Measurements from ENCODE around the gene CRX.
"Not testable (repeated sequence)": the region's sequence is repeated elsewhere in the genome, so short reads cannot be mapped to it uniquely, and the experiment has no call there.

The CRX gene

DNA sequence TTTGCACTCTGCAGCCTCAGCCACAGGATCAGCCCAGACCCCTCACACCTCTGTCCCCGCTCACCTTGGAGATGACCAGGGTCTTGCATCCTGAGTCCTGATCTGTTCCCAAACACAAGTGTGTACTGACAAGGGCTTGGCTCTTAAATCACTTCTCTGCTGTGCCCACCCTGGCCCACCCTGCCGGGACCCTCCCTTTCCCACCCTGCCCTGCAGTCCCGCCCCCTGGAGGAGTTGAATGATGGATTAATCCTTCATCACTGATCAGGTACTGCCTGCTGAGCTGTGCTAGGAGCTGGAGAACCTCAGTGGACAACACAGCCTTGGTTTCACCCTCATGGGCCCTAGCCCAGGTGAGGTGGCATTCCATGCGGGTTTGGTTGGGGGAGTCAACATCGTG lies 17.3 kb upstream of the CRX start, which contains the start of gene TPRX1:
TSS of gene TPRX1 (minus strand) at position 101 of the 400 bp plus-strand sequence. CDS start at position 89, 12 bp downstream.
- not testable (repeated sequence) for DNase-seq

DNA sequence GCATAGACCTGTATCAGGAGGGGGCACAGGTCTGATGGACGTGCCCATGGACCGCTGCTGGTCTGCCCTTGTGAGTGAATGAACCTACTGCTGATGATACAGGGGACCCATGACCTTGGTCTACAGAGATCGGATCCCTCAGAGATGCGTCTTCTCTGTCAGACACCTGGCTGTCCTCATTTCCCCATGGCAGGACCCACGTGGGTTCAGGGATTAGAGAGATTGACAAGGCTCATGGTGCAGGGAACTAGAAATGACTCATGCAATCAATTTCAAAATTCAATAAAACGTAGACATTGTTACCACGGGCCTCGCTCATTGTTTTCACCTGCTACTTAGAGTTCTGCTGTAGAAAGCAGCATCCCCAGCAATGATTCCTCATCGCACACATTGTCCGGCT lies 16.4 kb upstream of the CRX start:
- no peak for DNase-seq

DNA sequence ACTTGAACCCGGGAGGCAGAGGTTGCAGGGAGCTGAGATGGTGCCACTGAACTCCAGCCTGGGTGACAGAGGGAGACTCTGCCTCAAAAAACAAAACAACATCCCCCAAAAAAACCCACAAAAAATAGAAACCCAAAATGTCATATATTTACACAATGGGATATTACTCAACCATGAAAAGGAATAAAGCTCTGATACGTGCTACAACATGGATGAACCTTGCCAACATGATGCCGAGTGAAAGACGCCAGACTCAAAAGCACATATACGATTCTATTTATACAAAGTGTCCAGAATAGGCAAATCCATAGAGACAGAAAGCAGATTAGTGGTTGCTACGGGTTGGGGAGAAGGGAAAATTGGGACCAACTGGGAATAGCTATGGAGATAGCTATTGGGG lies 15.3 kb upstream of the CRX start:
- DNase-seq, result no peak

DNA sequence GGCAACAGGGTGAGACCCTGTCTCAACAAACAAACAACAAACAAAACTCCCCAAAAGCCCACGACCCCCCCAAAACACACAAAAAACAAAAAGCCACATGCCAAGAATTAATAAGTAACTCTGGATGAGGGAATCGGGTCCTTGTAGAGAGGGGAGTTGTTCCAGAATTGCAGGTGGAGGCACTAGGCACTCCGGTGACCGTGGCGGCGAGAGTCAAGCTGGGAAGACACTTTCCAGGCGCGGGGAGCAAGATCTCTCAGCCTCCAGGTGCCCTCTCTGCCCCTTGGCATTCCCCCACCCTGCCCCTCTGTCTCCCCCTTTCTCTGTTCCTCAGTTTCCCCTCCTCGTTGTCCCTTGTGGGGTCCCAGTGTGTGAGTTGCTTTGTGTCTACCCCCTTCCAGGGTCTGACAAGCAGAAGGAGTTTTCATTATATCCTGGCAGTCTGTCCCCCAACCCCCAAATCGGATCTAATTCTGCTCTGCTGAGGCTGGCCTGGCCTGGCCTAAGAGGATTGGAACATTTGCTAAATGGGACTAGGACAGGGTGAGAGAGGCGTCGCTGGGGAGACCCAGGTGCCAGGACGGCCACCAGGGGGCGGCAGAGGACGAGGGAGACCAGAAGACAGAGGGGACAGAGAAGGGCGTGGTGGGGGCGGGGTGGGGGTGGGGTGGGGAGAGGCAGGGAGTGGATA lies 8.3 kb upstream of the CRX start:
- peak; percentile 38 to 57 for DNase-seq

DNA sequence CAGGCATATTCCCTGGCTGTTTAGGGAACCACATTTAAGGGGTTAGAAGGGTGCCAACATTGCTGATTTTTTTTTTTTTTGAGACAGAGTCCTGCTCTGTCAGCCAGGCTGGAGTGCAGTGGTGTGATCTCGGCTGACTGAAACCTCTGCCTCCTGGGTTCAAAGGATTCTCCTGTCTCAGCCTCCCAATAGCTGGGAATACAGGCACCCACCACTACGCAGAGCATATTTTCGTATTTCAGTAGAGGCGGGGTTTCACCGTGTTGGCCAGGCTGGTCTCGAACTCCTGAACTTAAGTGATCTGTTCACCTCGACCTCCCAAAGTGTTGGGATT lies 7.8 kb upstream of the CRX start:
- no peak for DNase-seq

DNA sequence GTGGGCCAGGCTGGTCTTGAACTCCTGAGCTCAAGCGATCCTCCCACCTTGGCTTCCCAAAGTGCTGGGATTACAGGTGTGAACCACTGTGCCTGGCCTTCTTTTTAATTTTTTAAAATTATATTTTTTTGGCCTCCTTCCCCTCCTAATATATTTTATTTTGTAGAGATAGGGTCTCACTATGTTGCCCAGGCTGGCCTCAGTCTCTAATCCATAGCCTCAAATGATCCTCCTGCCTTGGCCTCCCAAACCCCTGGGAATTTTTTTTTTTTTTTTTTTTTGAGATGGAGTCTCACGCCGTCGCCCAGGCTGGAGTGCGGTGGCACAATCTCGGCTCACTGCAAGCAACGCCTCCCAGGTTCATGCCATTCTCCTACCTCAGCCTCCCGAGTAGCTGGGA lies 5.5 kb upstream of the CRX start:
- not testable (repeated sequence) for DNase-seq

DNA sequence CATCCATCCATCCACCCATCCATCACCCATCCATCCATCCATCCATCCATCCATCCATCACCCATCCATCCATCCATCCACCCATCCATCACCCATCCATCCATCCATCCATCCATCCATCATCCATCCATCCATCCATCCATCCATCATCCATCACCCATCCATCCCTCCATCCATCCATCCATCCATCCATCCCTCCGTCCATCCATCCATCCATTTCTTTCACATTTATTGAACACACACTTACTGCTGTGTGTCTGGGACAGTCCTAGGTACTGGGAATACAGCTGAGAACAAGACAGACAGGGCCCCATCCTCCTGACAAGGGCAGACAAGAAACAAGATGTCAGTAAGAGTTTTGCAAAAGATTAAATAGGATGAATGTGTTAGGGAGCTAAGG lies 3.5 kb upstream of the CRX start:
- not testable (repeated sequence) for DNase-seq

DNA sequence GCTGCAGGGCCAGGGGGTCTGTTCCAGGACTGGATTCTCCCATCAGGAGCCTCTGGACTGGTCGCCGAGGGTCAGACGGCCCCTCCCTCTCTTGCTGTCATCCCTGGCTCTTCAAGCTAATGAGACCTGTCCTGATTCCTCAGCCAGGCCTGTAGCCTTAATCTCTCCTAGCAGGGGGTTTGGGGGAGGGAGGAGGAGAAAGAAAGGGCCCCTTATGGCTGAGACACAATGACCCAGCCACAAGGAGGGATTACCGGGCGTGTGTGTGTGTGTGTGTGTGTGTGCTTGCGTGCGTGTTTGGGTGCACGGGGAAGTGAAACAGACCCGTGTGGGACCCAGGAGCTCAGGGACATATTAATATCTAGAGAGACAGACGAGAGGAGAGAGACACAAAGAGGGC lies 1.9 kb upstream of the CRX start:
- DNase-seq, result no peak

DNA sequence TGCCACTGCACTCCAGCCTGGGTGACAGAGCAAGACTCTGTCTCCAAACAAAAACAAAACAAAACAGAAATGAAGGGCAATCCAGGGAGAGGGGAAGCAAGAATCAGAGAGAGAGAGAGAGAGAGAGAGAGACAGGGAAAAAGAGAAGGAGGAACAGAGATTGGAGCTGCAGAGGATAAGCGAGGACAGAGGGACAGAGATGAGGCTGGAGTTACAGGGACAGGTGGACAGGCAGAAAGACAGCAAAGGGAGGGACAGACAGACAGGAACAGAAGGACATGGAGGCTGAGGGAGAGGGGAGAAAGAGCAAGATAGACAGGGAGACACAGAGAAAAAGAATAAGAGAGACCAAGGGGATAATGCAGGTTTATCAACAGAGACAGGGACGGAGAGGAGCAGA lies 1.3 kb upstream of the CRX start:
- no peak for DNase-seq

DNA sequence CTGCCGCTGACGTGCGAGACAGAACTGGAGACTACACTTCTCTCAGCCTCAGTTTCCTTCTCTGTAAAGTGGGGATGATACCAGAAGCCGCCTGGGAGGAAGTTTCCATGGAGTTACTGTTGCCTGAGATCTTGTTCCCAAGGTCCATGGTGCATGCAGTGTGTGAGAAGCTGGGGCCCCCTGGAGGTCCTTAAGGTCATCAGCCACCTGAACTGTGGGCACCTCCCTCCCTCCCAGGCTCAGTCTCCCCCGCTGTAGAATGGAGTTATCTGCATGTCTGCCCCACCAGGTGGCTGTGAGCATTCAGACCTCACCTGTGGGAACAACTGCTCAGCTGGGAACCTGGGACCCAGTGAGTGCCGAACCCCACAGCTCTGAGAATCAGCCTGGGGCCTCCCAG lies 2.7 kb downstream of the CRX start:
- no peak for DNase-seq

DNA sequence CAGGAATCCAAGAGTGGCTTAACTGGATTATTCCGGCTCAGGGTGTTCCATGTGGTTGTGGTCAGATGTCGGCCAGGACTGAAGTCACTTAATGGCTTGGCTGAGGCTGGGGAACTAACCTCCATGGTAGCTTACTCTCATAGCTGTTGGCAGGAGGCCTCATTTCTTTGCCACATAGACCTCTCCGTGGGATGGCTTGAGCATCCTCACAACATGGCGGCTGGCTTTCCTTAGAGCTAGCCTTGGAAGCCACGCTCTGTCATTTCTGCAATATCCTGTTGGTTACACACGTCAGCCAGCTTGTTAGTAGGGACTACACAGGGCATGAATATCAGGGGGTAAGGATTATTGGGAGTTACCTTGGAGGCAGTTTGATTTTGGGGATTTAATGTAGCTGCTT lies 5.1 kb downstream of the CRX start:
- DNase-seq, result no peak

DNA sequence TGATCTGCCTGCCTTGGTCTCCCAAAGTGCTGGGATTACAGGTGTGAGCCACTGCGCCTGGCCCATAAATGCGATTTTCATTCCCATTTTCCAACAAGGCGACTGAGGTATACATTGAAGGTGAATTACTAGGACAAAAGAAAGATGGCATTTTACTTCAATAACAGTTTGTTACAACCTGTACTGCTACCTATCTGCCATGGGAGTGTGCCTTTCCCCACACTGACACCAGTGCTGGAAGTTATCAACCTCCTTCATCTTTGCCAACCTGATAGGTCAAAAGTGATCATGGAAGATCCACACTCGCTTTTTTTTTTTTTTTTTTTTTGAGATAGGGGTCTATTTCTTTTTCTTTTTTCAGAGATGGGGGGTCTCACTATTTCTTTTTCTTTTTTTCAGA lies 11.0 kb downstream of the CRX start:
- DNase-seq, result no peak

DNA sequence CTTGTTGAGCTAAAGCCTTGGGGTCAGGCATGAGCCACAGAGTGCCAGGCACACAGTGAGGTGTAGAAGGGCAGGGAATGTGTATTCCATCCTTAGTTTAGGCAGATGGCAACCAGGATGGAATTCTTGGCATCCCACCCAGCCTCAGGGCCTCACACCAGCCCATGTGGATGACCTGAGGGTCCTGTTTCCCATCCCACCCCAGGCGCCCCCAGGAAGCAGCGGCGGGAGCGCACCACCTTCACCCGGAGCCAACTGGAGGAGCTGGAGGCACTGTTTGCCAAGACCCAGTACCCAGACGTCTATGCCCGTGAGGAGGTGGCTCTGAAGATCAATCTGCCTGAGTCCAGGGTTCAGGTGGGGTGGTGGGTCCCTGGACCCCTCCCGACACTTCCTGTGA lies 14.3 kb downstream of the CRX start:
- no peak for DNase-seq

DNA sequence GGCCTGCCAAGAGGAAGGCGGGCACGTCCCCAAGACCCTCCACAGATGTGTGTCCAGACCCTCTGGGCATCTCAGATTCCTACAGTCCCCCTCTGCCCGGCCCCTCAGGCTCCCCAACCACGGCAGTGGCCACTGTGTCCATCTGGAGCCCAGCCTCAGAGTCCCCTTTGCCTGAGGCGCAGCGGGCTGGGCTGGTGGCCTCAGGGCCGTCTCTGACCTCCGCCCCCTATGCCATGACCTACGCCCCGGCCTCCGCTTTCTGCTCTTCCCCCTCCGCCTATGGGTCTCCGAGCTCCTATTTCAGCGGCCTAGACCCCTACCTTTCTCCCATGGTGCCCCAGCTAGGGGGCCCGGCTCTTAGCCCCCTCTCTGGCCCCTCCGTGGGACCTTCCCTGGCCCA lies 17.7 kb downstream of the CRX start:
- no peak for DNase-seq

DNA sequence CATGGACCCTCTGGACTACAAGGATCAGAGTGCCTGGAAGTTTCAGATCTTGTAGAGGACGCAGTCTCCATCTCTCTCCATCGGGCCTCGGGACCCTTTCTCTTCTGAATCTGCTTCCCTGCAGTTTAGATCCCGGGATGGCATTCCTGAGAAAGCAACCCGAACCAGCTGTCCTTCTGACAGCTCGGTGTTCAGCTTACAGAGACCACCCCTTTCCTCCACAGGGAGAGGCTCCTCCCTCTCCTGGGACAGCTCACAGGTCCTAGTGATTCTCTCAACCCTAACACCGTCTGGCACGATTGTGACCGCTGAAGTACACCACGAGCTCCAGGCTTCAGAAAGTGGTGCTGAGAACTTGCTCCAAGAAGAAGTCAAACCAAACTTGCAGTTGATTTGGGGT lies 18.2 kb downstream of the CRX start:
- DNase-seq, result no peak

DNA sequence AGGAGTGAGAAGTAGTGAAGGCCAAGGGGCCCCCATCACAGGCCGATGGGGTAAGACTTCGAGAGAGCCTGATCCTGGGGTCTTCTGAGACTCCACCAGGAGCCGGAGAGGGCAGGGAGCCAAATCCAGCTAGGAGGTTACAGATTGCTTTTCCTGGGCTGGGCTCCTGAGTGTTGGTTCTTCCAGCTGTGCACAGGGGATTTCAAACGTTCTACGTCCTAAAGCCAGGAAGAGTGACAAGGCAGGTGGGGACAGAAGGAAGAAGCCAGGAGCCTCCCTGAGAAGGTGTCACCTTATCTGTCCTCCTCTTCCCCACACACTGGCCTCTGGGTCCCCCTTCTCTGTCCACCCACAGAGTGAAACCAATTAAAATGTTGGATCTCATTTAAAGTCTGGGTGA lies 21.2 kb downstream of the CRX start:
- DNase-seq, result no peak

DNA sequence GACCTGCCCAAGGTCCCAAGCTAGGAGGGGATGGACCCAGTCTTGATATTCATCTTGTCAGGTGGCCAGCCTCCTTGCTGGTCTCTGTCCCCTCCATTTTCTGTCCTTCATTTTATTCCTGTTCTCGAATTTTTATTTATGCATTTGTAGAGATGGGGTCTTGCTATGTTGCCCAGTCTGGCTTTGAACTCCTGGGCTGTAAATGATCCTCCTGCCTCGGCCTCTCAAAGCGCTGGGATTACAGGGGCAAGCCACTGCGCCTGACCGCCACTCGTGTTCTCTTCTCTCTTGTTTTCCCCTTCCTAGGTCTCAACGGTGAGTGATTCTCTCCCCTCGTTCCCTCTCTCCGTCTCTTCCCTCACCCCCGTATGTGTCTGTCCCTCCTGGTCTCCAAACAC lies 26.7 kb downstream of the CRX start:
- DNase-seq, result no peak

DNA sequence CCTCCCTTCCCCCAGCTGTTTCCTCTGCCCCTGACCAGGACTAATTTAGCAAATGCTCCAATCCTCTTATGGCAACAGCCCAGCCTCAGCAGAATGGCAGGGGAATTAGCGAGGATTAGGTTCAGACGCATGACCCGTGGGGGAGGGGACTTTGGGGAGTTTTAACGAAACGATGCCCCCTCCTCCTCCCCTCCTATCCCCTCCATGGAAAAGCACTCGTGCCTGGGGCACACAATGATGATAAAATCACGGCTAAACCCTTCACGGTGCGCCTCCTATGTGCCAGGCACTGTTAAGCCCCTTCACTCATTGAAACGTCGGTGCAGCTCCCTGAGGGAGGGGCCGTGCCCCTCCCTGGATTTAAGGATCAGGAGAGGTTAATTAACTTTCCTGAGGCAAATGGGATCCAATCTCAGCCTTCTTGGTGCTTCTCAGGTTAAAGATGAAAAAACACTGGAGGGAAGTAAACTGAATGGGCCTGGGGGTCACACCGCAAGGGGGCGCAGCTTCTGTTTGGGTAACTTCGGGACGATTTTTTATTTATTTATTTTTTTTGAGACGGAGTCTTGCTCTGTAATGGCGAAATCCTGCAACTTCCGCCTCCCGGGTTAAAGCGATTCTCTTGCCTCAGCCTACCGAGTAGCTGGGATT lies 27.2 kb downstream of the CRX start:
- peak; percentile 44 to 56 for DNase-seq

DNA sequence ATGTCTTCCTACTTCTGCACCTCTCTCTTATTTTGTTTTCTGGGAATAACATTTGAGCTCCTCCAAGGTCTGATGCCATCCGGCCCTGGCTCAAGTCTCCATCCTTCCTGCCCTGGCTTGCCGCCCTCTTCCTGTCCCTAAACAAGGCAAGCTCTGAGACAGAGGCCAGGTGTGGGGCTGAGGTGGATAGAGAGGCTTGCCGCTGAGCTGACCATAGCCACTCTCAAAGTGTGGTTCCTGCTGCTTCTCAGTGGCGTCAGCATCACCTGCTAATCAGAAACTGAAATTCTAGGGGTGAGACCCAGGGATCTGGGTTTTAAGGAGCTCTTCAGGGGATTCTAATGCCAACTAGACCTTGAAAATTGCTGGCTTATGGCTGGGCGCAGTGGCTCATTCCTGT lies 31.3 kb downstream of the CRX start:
- no peak for DNase-seq

DNA sequence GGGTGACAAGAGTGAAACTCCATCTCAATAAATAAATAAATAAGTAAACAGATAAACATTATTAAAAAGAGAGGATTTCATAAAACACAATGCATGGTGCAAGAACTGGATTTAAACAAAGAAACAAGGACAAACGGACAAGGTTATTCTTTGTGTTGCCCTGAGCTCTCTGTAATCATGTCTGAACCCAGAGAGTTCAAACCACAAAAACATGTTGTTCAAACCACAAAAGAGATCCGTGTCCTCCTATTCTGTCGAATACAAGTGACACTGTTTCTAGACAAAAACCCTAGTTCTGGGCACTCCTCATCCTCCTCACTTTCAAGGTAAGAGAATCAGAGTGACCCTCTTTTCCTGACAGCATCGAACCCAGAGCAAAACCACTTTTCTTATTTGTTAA lies 32.7 kb downstream of the CRX start:
- DNase-seq, result no peak

DNA sequence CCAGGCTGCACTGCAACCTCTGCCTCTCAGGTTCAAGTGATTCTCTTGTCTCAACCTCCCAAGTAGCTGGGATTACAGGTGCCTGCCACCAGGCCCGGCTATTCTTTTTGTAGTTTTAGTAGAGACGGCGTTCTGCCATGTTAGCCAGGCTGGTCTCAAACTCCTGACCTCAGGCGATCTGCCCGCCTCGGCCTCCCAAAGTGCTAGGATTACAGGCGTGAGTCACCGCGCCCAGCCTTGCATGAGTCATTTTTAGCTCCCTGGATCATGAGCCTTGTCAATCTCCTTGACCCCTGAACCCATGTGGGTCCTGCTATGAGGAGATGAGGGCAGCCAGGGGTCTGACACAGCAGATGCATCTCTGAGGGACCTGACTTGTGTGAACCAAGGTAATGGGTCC lies 36.5 kb downstream of the CRX start:
- not testable (repeated sequence) for DNase-seq

DNA sequence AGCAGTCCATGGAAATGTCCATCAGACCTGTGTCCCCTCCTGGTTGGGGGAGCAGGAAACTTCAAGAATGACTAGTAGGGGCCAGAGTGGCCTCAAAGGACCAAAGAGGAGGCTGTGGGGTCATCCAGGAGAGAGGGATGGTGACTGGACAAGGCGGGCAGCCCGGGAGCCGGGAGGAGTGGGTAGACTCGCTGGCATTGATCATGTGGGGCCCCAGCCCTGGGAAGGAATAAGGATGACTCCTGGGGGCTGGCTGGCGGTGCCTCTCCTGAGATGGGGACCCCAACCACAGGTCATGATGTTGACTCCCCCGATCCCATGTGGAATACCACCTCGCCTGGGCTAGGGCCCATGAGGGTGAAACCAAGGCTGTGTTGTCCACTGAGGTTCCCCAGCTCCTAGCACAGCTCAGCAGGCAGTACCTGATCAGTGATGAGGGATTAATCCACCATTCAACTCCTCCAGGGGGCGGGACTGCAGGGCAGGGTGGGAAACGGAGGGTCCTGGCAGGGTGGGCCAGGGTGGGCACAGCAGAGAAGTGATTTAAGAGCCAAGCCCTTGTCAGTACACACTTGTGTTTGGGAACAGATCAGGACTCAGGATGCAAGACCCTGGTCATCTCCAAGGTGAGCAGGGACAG lies 37.0 kb downstream of the CRX start, which contains the start of gene TPRX2:
TSS of gene TPRX2 (plus strand) at position 590 of the 640 bp plus-strand sequence. CDS start at position 602, 12 bp downstream.
- DNase-seq, result not testable (repeated sequence)

DNA sequence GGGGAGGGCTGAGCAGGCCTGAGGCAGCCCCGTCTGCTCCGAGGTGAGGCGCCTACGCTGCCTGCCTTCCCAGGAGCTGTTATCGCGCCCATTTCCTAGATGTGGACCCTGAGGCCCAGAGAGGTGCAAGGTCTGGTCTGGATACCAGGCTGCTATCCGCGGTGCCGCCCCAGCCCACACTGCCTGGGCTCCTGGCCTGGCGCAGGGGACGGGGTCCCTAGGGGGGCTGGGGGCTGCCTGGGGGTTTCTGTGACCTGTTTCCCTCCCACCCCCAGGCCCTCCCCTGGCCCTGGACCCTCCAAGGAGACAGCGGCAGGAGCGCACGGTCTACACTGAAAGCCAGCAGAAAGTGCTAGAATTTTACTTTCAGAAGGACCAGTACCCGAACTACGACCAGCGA lies 38.1 kb downstream of the CRX start:
- DNase-seq, result not testable (repeated sequence)

Data from inflammatory macrophage (primary cell).